Suprapubic skin (tissue), 4 donors: ENCODE results near the gene PIK3CB. TPM values are rescaled to one million over a fixed set of nuclear protein-coding genes. Genes with fewer than 3 reads are reported as not detected.

Source experiments
- DNase-seq, 2 donors: peaks; one replicate each; pipeline ENCODE4 v3.0.0-alpha.2; 2019; ENCODE audit warnings: low spot score in 2 of 2
- H3K27ac ChIP-seq: fragments of 200-600 bp; sonication (generic); one replicate; pipeline ENCODE4 v1.5.1; 2019
- H3K27me3 ChIP-seq: fragments of 200-600 bp; sonication (generic); one replicate; pipeline ENCODE4 v1.5.1; 2019
- H3K36me3 ChIP-seq: fragments of 200-600 bp; sonication (generic); one replicate; pipeline ENCODE4 v1.5.1; 2019
- H3K4me1 ChIP-seq: fragments of 200-600 bp; sonication (generic); one replicate; pipeline ENCODE4 v1.5.1; 2019
- H3K4me3 ChIP-seq: fragments of 200-600 bp; sonication (generic); one replicate; pipeline ENCODE4 v1.5.1; 2019; ENCODE audit warnings: mild to moderate bottlenecking
- H3K9me3 ChIP-seq: fragments of 200-600 bp; sonication (generic); one replicate; pipeline ENCODE4 v1.5.1; 2019
- EP300 ChIP-seq: sonication (generic); formaldehyde crosslinking; IDR thresholded peaks from one replicate; pipeline ENCODE4 v1.6.1; 2017; ENCODE audit warnings: antibody characterized with exemption
- POLR2A ChIP-seq, 2 donors: fragments of 450-650 bp; IDR thresholded peaks; one replicate each; pipeline ENCODE4 v1.6.1; 2017; ENCODE audit warnings: antibody characterized with exemption in 2 of 2, mild to moderate bottlenecking in 2 of 2, moderate library complexity in 2 of 2
- POLR2AphosphoS5 ChIP-seq, 3 donors: sonication (generic); formaldehyde crosslinking; IDR thresholded peaks; one replicate each; pipeline ENCODE4 v1.6.1; 2017; ENCODE audit warnings: antibody characterized with exemption in 3 of 3
- WGBS: methylation state at CpG from one replicate; pipeline ENCODE4 v1.1.5; 2018; 5-methylcytosine and 5-hydroxymethylcytosine counted together
- total RNA-seq, 4 donors: library from RNA; depleted of rRNA; stranded (reverse); fragments of >200 nt; gene quantifications; one replicate each; pipeline ENCODE4 v1.1.0, GENCODE V29; 2016
- TF ChIP-seq, protein P1 (sequence below), 2 donors: fragments of 200-600 bp in 1 of 2; fragments of 450-650 bp in 1 of 2; sonication (generic) in 1 of 2; IDR thresholded peaks; one replicate each; pipeline ENCODE4 v1.5.1; 2016 to 2019; ENCODE audit warnings: antibody characterized with exemption in 2 of 2, mild to moderate bottlenecking in 1 of 2, moderate library complexity in 1 of 2

Gene PIK3CB
- total RNA-seq, 4 donors from 2014 or later: 47.4 to 66.9 (median 53.2) TPM

DNA sequence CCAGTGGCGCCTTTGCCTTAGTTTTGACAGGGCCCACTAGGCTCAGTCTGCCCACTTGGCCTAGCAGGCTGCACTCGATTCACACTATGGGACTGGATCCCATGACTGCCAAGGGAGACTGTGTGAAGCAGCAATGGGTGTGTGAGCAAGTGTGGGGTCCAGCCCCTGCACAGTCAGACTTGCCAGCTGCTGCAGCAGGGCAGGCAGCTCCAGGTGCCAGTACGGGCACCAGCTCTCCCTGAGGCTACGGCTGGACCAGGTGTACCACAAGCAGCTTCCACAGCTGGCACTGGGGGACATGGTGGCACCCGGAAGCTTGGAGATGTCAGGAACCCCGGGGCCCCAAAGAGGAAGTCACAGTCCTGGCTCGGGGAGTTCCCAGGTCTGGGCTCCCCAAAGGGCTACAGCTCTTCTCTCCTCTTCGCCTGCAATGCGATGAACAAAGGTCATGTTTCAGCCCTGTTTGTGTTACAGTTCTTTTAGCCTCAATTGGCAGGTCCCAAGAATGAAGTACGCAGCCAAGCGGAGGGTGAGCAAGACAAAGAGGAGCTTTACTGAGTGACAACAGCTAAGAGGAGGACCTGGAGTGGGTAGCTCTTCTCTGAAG, 67.1 kb downstream of the PIK3CB start:
- Histone ChIP-seq H3K27ac (no peak overlapping the region), H3K4me3 (no peak overlapping the region), H3K27me3 (no peaks in the 10 kb centered on the region), H3K36me3 (peaks cover 20% of the 10 kb centered on the region), H3K9me3 (no peaks in the 10 kb centered on the region), H3K4me1 (no peaks in the 10 kb centered on the region)
- no peak for DNase-seq
- 98% methylated on average over 10 of the region's 11 CpGs for WGBS
- TF ChIP-seq EP300 (no peak), POLR2A (IDR thresholded peaks at IDR 0.05) (no peak), POLR2AphosphoS5 (IDR thresholded peaks at IDR 0.05) (no peak)
- TF ChIP-seq, protein P1, sequence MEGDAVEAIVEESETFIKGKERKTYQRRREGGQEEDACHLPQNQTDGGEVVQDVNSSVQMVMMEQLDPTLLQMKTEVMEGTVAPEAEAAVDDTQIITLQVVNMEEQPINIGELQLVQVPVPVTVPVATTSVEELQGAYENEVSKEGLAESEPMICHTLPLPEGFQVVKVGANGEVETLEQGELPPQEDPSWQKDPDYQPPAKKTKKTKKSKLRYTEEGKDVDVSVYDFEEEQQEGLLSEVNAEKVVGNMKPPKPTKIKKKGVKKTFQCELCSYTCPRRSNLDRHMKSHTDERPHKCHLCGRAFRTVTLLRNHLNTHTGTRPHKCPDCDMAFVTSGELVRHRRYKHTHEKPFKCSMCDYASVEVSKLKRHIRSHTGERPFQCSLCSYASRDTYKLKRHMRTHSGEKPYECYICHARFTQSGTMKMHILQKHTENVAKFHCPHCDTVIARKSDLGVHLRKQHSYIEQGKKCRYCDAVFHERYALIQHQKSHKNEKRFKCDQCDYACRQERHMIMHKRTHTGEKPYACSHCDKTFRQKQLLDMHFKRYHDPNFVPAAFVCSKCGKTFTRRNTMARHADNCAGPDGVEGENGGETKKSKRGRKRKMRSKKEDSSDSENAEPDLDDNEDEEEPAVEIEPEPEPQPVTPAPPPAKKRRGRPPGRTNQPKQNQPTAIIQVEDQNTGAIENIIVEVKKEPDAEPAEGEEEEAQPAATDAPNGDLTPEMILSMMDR (IDR thresholded peaks at IDR 0.05): no peak

DNA sequence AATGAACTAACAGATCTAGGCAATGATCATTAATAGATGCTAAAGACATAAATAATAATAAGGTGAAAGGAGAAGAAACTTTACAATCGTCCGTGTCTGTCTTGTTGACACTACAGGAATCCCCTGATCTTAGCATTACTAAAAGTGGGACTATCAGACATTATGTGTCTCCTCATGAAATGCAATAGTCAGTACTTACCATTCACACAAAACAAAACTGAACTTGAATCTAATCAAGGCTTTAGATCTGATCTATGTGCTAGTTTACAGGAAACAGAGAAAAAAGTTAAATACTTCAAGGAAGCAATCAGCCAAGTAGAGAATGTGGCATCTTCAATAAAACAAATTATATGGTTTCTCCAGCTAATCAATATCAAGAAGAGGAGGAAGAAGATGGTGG, 73.7 kb downstream of the PIK3CB start:
- TF ChIP-seq EP300: no peak
- TF ChIP-seq, protein P1 (IDR thresholded peaks at IDR 0.05): no peak
- no peak for TF ChIP-seq POLR2AphosphoS5 (IDR thresholded peaks at IDR 0.05)
- no peak for TF ChIP-seq POLR2A (IDR thresholded peaks at IDR 0.05)
- H3K4me3 ChIP-seq: no peak overlapping the region
- H3K27ac ChIP-seq: no peak overlapping the region
- no peaks in the 10 kb centered on the region for H3K4me1 ChIP-seq
- no peaks in the 10 kb centered on the region for H3K9me3 ChIP-seq
- peaks cover 3% of the 10 kb centered on the region for H3K36me3 ChIP-seq
- no peaks in the 10 kb centered on the region for H3K27me3 ChIP-seq
- no peak for DNase-seq
- 92% methylated on average over 2 of the region's 2 CpGs for WGBS

DNA sequence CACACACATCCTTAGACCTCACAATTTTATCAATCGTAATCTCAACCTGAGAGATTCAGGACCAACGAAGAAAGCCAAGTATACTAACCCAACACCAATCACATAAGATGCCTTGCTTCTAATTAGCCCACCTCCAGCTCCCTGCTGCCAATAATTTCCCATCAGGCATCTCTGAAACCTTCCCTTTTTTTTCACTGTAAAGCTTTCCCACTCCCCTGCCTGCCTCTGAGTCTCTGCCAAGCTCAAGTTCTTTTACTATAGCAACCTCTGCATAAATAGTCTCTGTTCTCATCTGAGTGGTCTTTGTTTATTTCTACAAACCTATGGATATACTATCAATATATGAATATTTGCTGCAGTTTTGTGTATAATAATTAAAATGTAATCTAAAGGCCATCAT, 86.5 kb downstream of the PIK3CB start:
- H3K27ac ChIP-seq: no peak overlapping the region
- TF ChIP-seq EP300 (no peak), POLR2A (IDR thresholded peaks at IDR 0.05) (no peak), POLR2AphosphoS5 (IDR thresholded peaks at IDR 0.05) (no peak)
- TF ChIP-seq, protein P1 (IDR thresholded peaks at IDR 0.05): no peak
- H3K4me3 ChIP-seq: no peak overlapping the region
- peaks cover 5% of the 10 kb centered on the region for H3K36me3 ChIP-seq
- H3K4me1 ChIP-seq: no peaks in the 10 kb centered on the region
- no peaks in the 10 kb centered on the region for H3K27me3 ChIP-seq
- whole genome bisulfite sequencing: 91% methylated on average over 2 of the region's 2 CpGs
- no peaks in the 10 kb centered on the region for H3K9me3 ChIP-seq
- DNase-seq: no peak

DNA sequence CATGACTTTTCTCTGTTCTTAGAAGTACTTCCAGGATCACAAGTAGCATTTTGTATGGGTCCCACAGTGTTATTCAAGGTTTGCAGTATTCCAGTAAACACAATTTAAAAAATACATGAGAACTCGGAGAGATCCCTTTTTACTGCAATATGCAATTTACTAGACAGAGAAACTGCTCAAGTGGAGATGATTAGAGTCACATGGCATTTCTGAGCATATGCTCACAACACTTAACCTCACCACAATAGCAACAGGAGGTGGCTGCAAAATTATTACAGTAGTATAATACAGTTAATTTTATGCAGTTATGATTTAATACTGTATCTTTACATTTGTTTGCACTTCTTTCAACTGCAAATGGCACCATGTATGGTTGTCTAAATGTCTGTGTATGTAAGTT, 87.5 kb downstream of the PIK3CB start:
- Histone ChIP-seq H3K36me3 (peaks cover 6% of the 10 kb centered on the region), H3K4me3 (no peak overlapping the region), H3K9me3 (no peaks in the 10 kb centered on the region), H3K4me1 (no peaks in the 10 kb centered on the region), H3K27ac (no peak overlapping the region), H3K27me3 (no peaks in the 10 kb centered on the region)
- DNase-seq: no peak
- TF ChIP-seq, protein P1 (IDR thresholded peaks at IDR 0.05): no peak
- TF ChIP-seq POLR2AphosphoS5 (IDR thresholded peaks at IDR 0.05) (no peak), EP300 (no peak), POLR2A (IDR thresholded peaks at IDR 0.05) (no peak)
- 61% methylated on average over 1 of the region's 1 CpG for WGBS

DNA sequence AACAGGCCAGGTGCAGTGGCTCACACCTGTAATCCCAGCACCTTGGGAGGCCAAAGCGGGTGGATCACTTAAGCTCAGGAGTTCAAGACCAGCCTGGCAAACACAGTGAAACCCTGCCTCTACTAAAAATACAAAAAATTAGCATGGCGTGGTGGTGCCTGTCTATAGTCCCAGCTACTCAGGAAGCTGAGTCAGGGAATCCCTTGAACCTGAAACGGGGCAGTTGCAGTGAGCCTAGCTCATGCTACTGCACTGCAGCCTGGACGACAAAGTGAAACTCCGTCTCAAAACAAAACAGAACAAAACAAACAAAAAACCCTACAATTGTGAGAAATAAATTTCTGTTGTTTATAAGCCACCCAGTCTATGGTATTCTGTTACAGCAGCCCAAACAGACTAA, 94.7 kb downstream of the PIK3CB start:
- WGBS: 86% methylated on average over 5 of the region's 5 CpGs
- peaks cover 42% of the 10 kb centered on the region for H3K36me3 ChIP-seq

More for the DNA sequence above, 94.7 kb downstream of the PIK3CB start:
- Histone ChIP-seq H3K4me1 (no peaks in the 10 kb centered on the region), H3K27me3 (no peaks in the 10 kb centered on the region), H3K9me3 (no peaks in the 10 kb centered on the region), H3K4me3 (no peak overlapping the region), H3K27ac (no peak overlapping the region)
- no peak for DNase-seq
- TF ChIP-seq, protein P1 (IDR thresholded peaks at IDR 0.05): no peak
- TF ChIP-seq POLR2A (IDR thresholded peaks at IDR 0.05) (no peak), EP300 (no peak), POLR2AphosphoS5 (IDR thresholded peaks at IDR 0.05) (no peak)
